Neural cell (in vitro differentiated cells): ENCODE results near the gene MEIS1. TPM values are rescaled to one million over a fixed set of nuclear protein-coding genes. Genes with fewer than 3 reads are reported as not detected.

Experiments used
- H2AFZ ChIP-seq: fragments of 200-600, 300-800 bp; sonication (generic), shearing (Covaris generic); 2 replicates; pipeline ENCODE4 v1.6.0; 2014; ENCODE audit warnings: low read depth, mild to moderate bottlenecking, antibody characterized with exemption, low read length, moderate library complexity
- H3F3A ChIP-seq: fragments of 200-600 bp; shearing (Covaris generic); 2 replicates; pipeline ENCODE4 v1.6.1; 2016; ENCODE audit warnings: mild to moderate bottlenecking, moderate library complexity, mixed read lengths, antibody characterized with exemption, low read length; ENCODE audit not compliant: insufficient read depth, poor library complexity, severe bottlenecking
- H3K27ac ChIP-seq: fragments of 200-600, 300-800 bp; sonication (generic), shearing (Covaris generic); 2 replicates; pipeline ENCODE4 v1.5.1; 2014; ENCODE audit warnings: mild to moderate bottlenecking, low read length, moderate library complexity
- H3K27me3 ChIP-seq: fragments of 300-800, 200-600 bp; sonication (generic), shearing (Covaris generic); 2 replicates; pipeline ENCODE4 v1.6.0; 2014; ENCODE audit warnings: mild to moderate bottlenecking, low read depth, low read length, moderate library complexity; ENCODE audit not compliant: insufficient read depth
- H3K36me3 ChIP-seq: fragments of 300-800, 200-600 bp; sonication (generic), shearing (Covaris generic); 2 replicates; pipeline ENCODE4 v1.5.1; 2014; ENCODE audit warnings: mild to moderate bottlenecking, antibody characterized with exemption, low read length, moderate library complexity; ENCODE audit not compliant: insufficient read depth
- H3K4me2 ChIP-seq: fragments of 300-800, 200-600 bp; sonication (generic), shearing (Covaris generic); 2 replicates; pipeline ENCODE4 v1.6.0; 2014; ENCODE audit warnings: mild to moderate bottlenecking, low read length
- H3K4me3 ChIP-seq: fragments of 300-800, 200-600 bp; sonication (generic), shearing (Covaris generic); 2 replicates; pipeline ENCODE4 v1.5.1; 2014; ENCODE audit warnings: mild to moderate bottlenecking, low read length, moderate library complexity
- H3K79me2 ChIP-seq: fragments of 200-600 bp; shearing (Covaris generic); replicated peaks from 2 replicates; pipeline ENCODE4 v1.6.0; 2014; ENCODE audit warnings: mild to moderate bottlenecking, low read length, moderate library complexity; ENCODE audit not compliant: insufficient read depth
- H3K9ac ChIP-seq: fragments of 300-800, 200-600 bp; sonication (generic), shearing (Covaris generic); 2 replicates; pipeline ENCODE4 v1.6.1; 2016; ENCODE audit warnings: mild to moderate bottlenecking, low read length, mixed read lengths
- H3K9me2 ChIP-seq: fragments of 200-600 bp; shearing (Covaris generic); 2 replicates; pipeline ENCODE4 v1.6.1; 2016; ENCODE audit warnings: mild to moderate bottlenecking, low read length, mixed read lengths; ENCODE audit not compliant: insufficient read depth
- H3K9me3 ChIP-seq: fragments of 200-600, 300-800 bp; sonication (generic), shearing (Covaris generic); 2 replicates; pipeline ENCODE4 v1.6.1; 2016; ENCODE audit warnings: mild to moderate bottlenecking, mixed run types, low read length, moderate library complexity, mixed read lengths
- H4K20me1 ChIP-seq: fragments of 200-600 bp; shearing (Covaris generic); 2 replicates; pipeline ENCODE4 v1.6.1; 2016; ENCODE audit warnings: mild to moderate bottlenecking, mixed run types; ENCODE audit not compliant: insufficient read depth
- CTCF ChIP-seq: fragments of 450-650 bp; IDR thresholded peaks from 2 replicates; pipeline ENCODE4 v1.5.1; 2014; ENCODE audit warnings: antibody characterized with exemption, mild to moderate bottlenecking, moderate library complexity; ENCODE audit not compliant: poor library complexity, severe bottlenecking
- EZH2 ChIP-seq: fragments of 200-600, 300-800 bp; shearing (Covaris generic), sonication (generic); IDR thresholded peaks from 2 replicates; pipeline ENCODE4 v1.6.1; 2014; ENCODE audit warnings: antibody characterized with exemption, low read length, borderline replicate concordance, mild to moderate bottlenecking; ENCODE audit not compliant: insufficient read depth, poor library complexity, severe bottlenecking
- MXI1 ChIP-seq: fragments of 450-650 bp; conservative IDR thresholded peaks from 2 replicates; pipeline ENCODE4 v1.6.1; 2014; ENCODE audit warnings: antibody characterized with exemption, mild to moderate bottlenecking; ENCODE audit not compliant: poor library complexity, severe bottlenecking
- POLR2AphosphoS5 ChIP-seq: IDR thresholded peaks from 2 replicates; pipeline ENCODE4 v1.6.1; 2012
- RAD21 ChIP-seq: fragments of 450-650 bp; conservative IDR thresholded peaks from 2 replicates; pipeline ENCODE4 v1.6.1; 2014; ENCODE audit warnings: antibody characterized with exemption, mild to moderate bottlenecking, moderate library complexity
- REST ChIP-seq: IDR thresholded peaks from 2 replicates; pipeline ENCODE4 v1.6.1; 2012; ENCODE audit warnings: borderline replicate concordance
- SMC3 ChIP-seq: fragments of 450-650 bp; conservative IDR thresholded peaks from 2 replicates; pipeline ENCODE4 v1.6.1; 2014; ENCODE audit warnings: antibody characterized with exemption, mild to moderate bottlenecking, moderate library complexity; ENCODE audit not compliant: poor library complexity
- TAF1 ChIP-seq: IDR thresholded peaks from 2 replicates; pipeline ENCODE4 v1.6.1; 2012; ENCODE audit warnings: low read depth
- polyA plus RNA-seq: library from polyadenylated mRNA; depleted of rRNA; stranded (reverse); fragments of >200 nt; gene quantifications from 2 replicates; pipeline ENCODE4 v1.2.3, GENCODE V29; 2014

The MEIS1 gene
- polyA plus RNA-seq, 1 donor from 2014 or later, result 46.5 TPM

GRCh38 chr2:66576561-66577320 lies 141.8 kb downstream of the MEIS1 start:
- H3K9ac ChIP-seq, result no peak overlapping the region
- H2AFZ ChIP-seq, result no peak overlapping the region
- peaks cover 3% of the 10 kb centered on the region for H3F3A ChIP-seq
- peak overlapping the region; percentile 65 for H3K4me3 ChIP-seq
- no peaks in the 10 kb centered on the region for H4K20me1 ChIP-seq
- no peaks in the 10 kb centered on the region for H3K9me2 ChIP-seq
- H3K36me3 ChIP-seq, result no peaks in the 10 kb centered on the region
- H3K27me3 ChIP-seq, result peaks cover 63% of the 10 kb centered on the region
- no peaks in the 10 kb centered on the region for H3K9me3 ChIP-seq
- TF ChIP-seq MXI1 (no peak), SMC3 (no peak), EZH2 (no peak), TAF1 (no peak), POLR2AphosphoS5 (no peak)
- H3K27ac ChIP-seq, result no peak overlapping the region
- no peaks in the 10 kb centered on the region for H3K79me2 ChIP-seq
- H3K4me2 ChIP-seq, result no peak overlapping the region

GRCh38 chr2:66577321-66578053 lies 142.6 kb downstream of the MEIS1 start:
- no peak overlapping the region for H3K4me3 ChIP-seq
- H3K9ac ChIP-seq, result no peak overlapping the region
- no peaks in the 10 kb centered on the region for H3K9me3 ChIP-seq
- no peaks in the 10 kb centered on the region for H3K9me2 ChIP-seq
- no peaks in the 10 kb centered on the region for H3F3A ChIP-seq
- no peak overlapping the region for H3K4me2 ChIP-seq
- H4K20me1 ChIP-seq, result no peaks in the 10 kb centered on the region
- H3K27ac ChIP-seq, result no peak overlapping the region
- H2AFZ ChIP-seq, result no peak overlapping the region
- peak; percentile 25 for TF ChIP-seq EZH2
- no peak for TF ChIP-seq RAD21
- TF ChIP-seq REST, result no peak
- H3K79me2 ChIP-seq, result no peaks in the 10 kb centered on the region
- peaks cover 71% of the 10 kb centered on the region for H3K27me3 ChIP-seq
- no peaks in the 10 kb centered on the region for H3K36me3 ChIP-seq

GRCh38 chr2:66578054-66578686 lies 143.2 kb downstream of the MEIS1 start:
- Histone ChIP-seq H2AFZ (no peak overlapping the region), H3K79me2 (no peaks in the 10 kb centered on the region), H3F3A (no peaks in the 10 kb centered on the region), H3K9me2 (no peaks in the 10 kb centered on the region), H3K36me3 (no peaks in the 10 kb centered on the region), H3K9me3 (no peaks in the 10 kb centered on the region), H3K27ac (no peak overlapping the region), H3K4me2 (no peak overlapping the region), H3K4me3 (peak overlapping the region; percentile 7), H3K9ac (no peak overlapping the region), H4K20me1 (no peaks in the 10 kb centered on the region), H3K27me3 (peaks cover 77% of the 10 kb centered on the region)
- no peak for TF ChIP-seq REST
- TF ChIP-seq RAD21, result no peak
- TF ChIP-seq POLR2AphosphoS5, result no peak
- TF ChIP-seq TAF1, result no peak
- TF ChIP-seq SMC3, result no peak
- TF ChIP-seq EZH2, result no peak
- TF ChIP-seq MXI1, result no peak
- TF ChIP-seq CTCF, result no peak
